ENCODE measurements around the gene SCNN1A.

GRCh38 chr12:6342140-6342889, 33.0 kb downstream of the SCNN1A start:
- TF ChIP-seq POLR2A (IDR thresholded peaks at IDR 0.05; ENCODE audit: low read depth) = no peak
- no peak for TF ChIP-seq POLR2AphosphoS5 (IDR thresholded peaks at IDR 0.05)
- no peak for TF ChIP-seq CTCF (IDR thresholded peaks at IDR 0.05)
- no peak for TF ChIP-seq EP300 (IDR thresholded peaks at IDR 0.05)

Data from esophagus muscularis mucosa (tissue), 4 donors.